HUES6 (cell line): ENCODE data around the gene COMMD7.

Experiments used
- H3K27ac ChIP-seq: 2 replicates; pipeline ENCODE4 v1.7.0; 2013; ENCODE audit warnings: low read depth, mild to moderate bottlenecking, low read length, inconsistent platforms
- H3K27me3 ChIP-seq: 2 replicates; pipeline ENCODE4 v1.6.1; 2013; ENCODE audit warnings: low read length; ENCODE audit not compliant: control insufficient read depth, insufficient read depth
- H3K36me3 ChIP-seq: 2 replicates; pipeline ENCODE4 v1.6.1; 2013; ENCODE audit warnings: low read length; ENCODE audit not compliant: control insufficient read depth, insufficient read depth
- H3K4me1 ChIP-seq: 2 replicates; pipeline ENCODE4 v1.6.1; 2013; ENCODE audit warnings: low read length; ENCODE audit not compliant: control insufficient read depth, insufficient read depth
- H3K4me3 ChIP-seq: 2 replicates; pipeline ENCODE4 v1.5.1; 2013; ENCODE audit warnings: low read depth, low read length
- H3K9ac ChIP-seq: one replicate; pipeline ENCODE4 v1.6.1; 2013; ENCODE audit warnings: mild to moderate bottlenecking, low read length
- H3K9me3 ChIP-seq: 2 replicates; pipeline ENCODE4 v1.6.1; 2013; ENCODE audit warnings: low read depth, low read length; ENCODE audit not compliant: control insufficient read depth, insufficient read depth

The COMMD7 gene

DNA sequence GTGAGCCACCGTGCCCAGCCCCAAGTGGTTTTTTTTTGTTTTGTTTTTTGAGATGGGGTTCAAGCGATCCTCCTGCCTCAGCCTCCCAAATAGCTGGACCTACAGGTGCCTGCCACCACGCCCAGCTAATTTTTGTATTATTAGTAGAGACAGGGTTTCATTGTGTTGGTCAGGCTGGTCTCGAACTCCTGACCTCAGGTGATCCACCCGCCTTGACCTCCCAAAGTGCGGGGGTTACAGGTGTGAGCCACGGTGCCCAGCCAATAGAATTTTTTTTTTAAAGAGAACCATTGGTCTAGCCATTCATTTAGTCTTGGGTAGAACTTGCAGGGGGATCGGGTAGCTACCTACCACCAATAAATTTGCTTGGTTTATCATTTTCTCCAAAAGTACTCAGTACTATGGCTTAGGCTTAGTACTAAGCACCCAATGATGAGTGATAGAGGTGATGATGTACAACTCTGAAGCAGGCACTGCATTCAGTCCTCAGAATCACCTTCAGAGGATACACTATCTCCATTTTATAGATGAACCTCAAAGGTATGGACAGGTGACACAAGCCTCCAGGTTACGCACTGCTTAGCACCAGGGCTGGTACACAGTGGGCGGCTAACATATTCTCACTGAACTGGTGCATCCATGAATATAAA, 56.6 kb downstream of the COMMD7 start:
- Histone ChIP-seq H3K4me1 (peaks cover 12% of the 10 kb centered on the region), H3K27ac (no peak overlapping the region), H3K36me3 (no peaks in the 10 kb centered on the region), H3K27me3 (no peaks in the 10 kb centered on the region), H3K4me3 (no peak overlapping the region), H3K9ac (no peak overlapping the region), H3K9me3 (no peaks in the 10 kb centered on the region)

DNA sequence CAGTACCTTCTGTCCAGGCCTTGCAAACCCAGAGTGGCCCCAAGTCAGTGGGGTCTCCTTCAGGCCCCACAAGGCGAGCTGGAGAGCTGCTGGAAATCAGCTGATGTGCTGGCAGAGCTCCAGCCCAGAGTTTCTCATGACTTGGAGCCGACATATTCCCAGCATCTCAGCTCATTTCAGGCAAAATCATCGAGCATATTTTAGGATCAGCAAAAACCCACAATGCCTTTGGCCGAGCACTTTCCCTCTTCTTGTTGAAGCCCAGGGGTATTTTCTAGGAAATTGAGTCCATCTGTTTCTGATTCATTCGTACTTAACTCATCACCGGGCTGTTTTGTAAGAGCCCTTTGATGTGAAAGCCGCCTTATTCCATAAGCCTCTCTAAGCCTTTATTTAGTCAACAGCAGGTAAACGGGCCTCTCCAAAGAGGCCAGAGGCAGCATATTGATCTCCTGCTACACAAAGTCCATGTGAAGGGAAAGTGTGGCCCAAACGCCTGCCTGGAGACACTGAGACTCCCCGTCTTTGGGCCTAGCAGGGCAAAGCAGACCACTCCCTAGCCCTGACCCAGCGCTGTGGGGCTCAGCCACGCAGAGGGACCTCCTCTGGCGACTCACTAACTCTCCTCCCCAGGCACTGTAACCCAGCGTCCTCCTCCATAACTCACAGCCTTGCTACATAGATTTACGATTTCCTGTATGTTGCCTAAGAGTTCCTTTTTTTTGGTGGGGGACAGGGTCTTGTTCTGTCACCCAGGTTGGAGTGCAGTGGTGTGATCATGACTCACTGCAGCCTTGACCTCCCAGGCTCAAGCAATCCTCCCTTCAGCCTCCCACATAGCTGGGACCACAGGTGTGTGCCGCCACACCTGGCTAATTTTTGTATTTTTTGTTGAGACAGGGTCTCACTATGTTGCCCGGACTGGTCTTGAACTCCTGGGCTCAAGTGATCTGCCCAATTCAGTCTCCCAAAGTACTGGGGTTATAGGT, 57.4 kb downstream of the COMMD7 start:
- Histone ChIP-seq H3K9ac (peak overlapping the region; percentile 64), H3K27ac (peak overlapping the region; percentile 29; the same call in 1 of the 2 replicates), H3K36me3 (no peaks in the 10 kb centered on the region), H3K27me3 (no peaks in the 10 kb centered on the region), H3K4me1 (peaks cover 20% of the 10 kb centered on the region), H3K4me3 (no peak overlapping the region), H3K9me3 (no peaks in the 10 kb centered on the region)

DNA sequence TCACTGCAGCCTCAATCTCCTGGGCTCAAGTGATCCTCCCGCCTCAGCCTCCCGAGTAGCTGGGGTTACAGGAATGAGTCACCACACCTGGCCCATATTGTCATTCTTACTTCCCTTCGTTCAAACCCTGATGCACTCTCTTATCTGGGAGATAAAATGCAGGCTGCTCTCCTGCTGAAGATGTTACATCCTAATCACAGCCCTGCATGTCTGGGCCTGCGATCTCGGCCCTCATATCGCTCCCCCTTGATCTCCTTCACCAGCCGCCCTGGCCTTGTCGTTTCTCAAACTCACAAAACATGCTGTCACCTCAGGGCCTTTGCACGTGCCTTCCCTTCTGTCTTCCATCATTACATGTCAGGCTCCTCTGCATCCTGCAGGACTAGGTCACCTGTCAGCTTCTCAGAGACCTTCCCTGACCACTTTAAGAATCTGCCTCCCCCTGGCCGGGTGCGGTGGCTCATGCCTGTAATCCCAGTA, 60.7 kb downstream of the COMMD7 start:
- Histone ChIP-seq H3K9ac (no peak overlapping the region), H3K36me3 (no peaks in the 10 kb centered on the region), H3K9me3 (no peaks in the 10 kb centered on the region), H3K4me1 (peaks cover 29% of the 10 kb centered on the region), H3K27me3 (no peaks in the 10 kb centered on the region), H3K4me3 (no peak overlapping the region), H3K27ac (no peak overlapping the region)

GRCh38 chr20:32681175-32682084, 61.8 kb downstream of the COMMD7 start:
- Histone ChIP-seq H3K4me1 (peaks cover 29% of the 10 kb centered on the region), H3K27ac (peak overlapping the region; percentile 8; the same call in 1 of the 2 replicates), H3K9ac (peak overlapping the region; percentile 29), H3K9me3 (no peaks in the 10 kb centered on the region), H3K36me3 (no peaks in the 10 kb centered on the region), H3K27me3 (no peaks in the 10 kb centered on the region), H3K4me3 (no peak overlapping the region)

DNA sequence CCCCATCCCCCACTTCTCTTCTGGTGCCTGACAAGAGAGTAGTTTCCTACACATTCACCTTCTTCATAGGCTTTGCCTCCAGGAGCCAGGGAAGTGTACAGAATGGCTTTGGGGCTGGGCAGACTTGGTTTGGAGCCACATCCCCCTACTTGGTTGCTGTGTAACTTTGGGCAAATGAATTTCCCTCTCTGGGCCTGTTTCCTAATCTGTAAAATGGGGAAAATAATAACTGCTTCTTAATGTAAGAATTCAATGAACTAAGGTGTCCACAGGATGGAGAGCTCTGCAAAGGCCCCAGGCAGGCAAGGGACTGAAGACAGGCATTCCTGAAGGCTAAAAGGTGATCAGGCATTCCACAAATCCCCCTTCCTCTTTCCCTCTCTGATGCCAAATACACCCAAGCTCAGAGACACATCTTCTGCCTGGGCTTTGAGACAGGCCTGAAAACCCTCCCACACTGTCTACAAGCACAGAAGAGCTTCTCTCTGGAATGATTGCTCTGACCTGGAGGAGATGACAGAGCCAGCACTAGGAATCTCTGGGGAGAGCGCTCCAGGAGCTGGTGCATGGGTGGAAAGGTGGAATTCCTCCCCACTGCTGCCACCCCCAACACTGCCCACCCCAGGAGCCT, 62.6 kb downstream of the COMMD7 start:
- Histone ChIP-seq H3K4me1 (peaks cover 27% of the 10 kb centered on the region), H3K9ac (no peak overlapping the region), H3K36me3 (no peaks in the 10 kb centered on the region), H3K4me3 (no peak overlapping the region), H3K9me3 (no peaks in the 10 kb centered on the region), H3K27ac (0 out of 2 replicates have a peak overlapping the region, but pooled peaks have one; percentile 8), H3K27me3 (no peaks in the 10 kb centered on the region)

- no peak overlapping the region for H3K9ac ChIP-seq
Measured at GRCh38 chr20:32678948-32679347, 64.3 kb downstream of the COMMD7 start.

DNA sequence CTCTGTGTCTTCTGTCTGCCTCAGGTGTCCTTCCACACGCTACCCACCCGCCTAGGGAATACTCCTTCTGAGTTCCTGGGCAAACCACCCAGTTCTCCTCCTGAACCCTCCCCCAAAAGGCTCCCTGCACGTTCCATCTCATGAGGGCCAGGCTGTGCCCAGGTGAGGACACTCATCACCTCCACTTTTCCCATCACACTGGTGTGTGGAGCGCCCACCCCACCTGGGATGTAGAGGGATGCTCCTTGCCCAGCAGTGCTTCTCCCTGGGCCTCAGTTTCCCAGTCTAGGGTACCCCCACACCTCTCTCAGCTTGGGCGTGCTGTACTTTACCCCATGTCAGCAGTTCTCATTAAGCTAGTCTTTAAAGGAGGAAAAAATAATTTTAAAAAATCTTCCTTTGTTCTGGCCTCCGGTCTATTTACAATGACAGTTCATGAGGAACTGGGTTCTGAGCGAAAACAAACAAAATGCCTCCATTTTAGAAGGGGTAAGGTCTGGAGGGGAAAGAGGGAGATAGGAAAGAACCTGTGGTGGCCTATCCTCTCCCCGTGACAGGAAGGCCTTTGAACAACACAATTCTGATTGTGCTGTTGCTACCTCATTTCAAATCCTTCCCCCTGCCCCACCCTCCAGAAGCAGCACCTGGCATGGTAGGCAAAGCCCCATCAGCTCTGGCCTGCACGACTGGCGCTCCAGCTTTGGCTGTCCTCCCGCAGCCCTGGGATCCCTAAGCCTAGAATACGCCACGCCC, 67.9 kb downstream of the COMMD7 start:
- Histone ChIP-seq H3K4me3 (no peak overlapping the region), H3K27ac (no peak overlapping the region), H3K4me1 (peaks cover 39% of the 10 kb centered on the region), H3K36me3 (no peaks in the 10 kb centered on the region), H3K27me3 (no peaks in the 10 kb centered on the region), H3K9me3 (no peaks in the 10 kb centered on the region), H3K9ac (no peak overlapping the region)

More at GRCh38 chr20:32678948-32679347, 64.3 kb downstream of the COMMD7 start:
- Histone ChIP-seq H3K4me3 (no peak overlapping the region), H3K9me3 (no peaks in the 10 kb centered on the region), H3K4me1 (peaks cover 38% of the 10 kb centered on the region), H3K36me3 (no peaks in the 10 kb centered on the region), H3K27me3 (no peaks in the 10 kb centered on the region), H3K27ac (no peak overlapping the region)

- Histone ChIP-seq H3K27ac (no peak overlapping the region), H3K36me3 (no peaks in the 10 kb centered on the region), H3K4me1 (peaks cover 34% of the 10 kb centered on the region), H3K9me3 (no peaks in the 10 kb centered on the region), H3K27me3 (no peaks in the 10 kb centered on the region), H3K9ac (no peak overlapping the region), H3K4me3 (no peak overlapping the region)
Measured at GRCh38 chr20:32674362-32674789, 68.9 kb downstream of the COMMD7 start.

- Histone ChIP-seq H3K27me3 (no peaks in the 10 kb centered on the region), H3K9ac (no peak overlapping the region), H3K36me3 (no peaks in the 10 kb centered on the region), H3K4me3 (no peak overlapping the region), H3K27ac (no peak overlapping the region), H3K9me3 (no peaks in the 10 kb centered on the region), H3K4me1 (peaks cover 34% of the 10 kb centered on the region)
Measured at GRCh38 chr20:32672982-32673851, 70.0 kb downstream of the COMMD7 start.
